A549 (cell line): Measurements from ENCODE around the gene ARHGEF26. TPM values are rescaled to one million over a fixed set of nuclear protein-coding genes. Genes with fewer than 3 reads are reported as not detected.

Experiments
- ATAC-seq, 2 experiments: fragments of 200-7000 bp in 1 of 2; fragments of >200 bp in 1 of 2; cut with Nextera tagmentation in 1 of 2; cut with Tn5 transposase in 1 of 2; 3 replicates each; pipeline versions ENCODE4 v1.8.0 to v1.9.1; 2018 to 2020; ENCODE audit warnings: mild to moderate bottlenecking in 1 of 2, moderate library complexity in 1 of 2
- CTCF ChIA-PET: fragments of 300-600 bp; sonication (Branson Sonifier 250); formaldehyde crosslinking; extraction: SDS; loops from one replicate; lab custom pipeline; 2021; ENCODE audit warnings: antibody characterized with exemption, inconsistent platforms; lab: Yijun Ruan, JAX
- POLR2A ChIA-PET: fragments of 350-600 bp; formaldehyde crosslinking; extraction: SDS; loops from one replicate; lab custom pipeline; 2021; ENCODE audit warnings: antibody characterized with exemption, inconsistent platforms; lab: Yijun Ruan, JAX
- DNase-seq, 2 experiments: peaks; one replicate each; pipeline versions ENCODE4 v3.0.0 to v3.0.0-alpha.2; 2011 to 2016; ENCODE audit warnings: low read depth in 1 of 2, low spot score in 1 of 2
- FAIRE-seq: peaks from 2 replicates; lab custom pipeline; 2011; peaks lifted over from hg19 to GRCh38; lab: Jason Lieb, UNC
- H3K27ac ChIP-seq, 2 experiments: fragments of >200 bp; sonication (Bioruptor Twin); formaldehyde crosslinking; 3 replicates each; pipeline ENCODE4 v1.5.1; 2016 to 2017
- H3K4me1 ChIP-seq: fragments of >200 bp; sonication (Bioruptor Twin); formaldehyde crosslinking; 3 replicates; pipeline ENCODE4 v1.6.1; 2016
- H3K4me2 ChIP-seq: fragments of >200 bp; sonication (Bioruptor Twin); formaldehyde crosslinking; 3 replicates; pipeline ENCODE4 v1.6.1; 2016
- H3K4me3 ChIP-seq: fragments of >200 bp; sonication (Bioruptor Twin); formaldehyde crosslinking; 3 replicates; pipeline ENCODE4 v1.5.1; 2016
- H3K9me3 ChIP-seq: fragments of >200 bp; sonication (Bioruptor Twin); formaldehyde crosslinking; 3 replicates; pipeline ENCODE4 v1.6.1; 2016
- EP300 ChIP-seq, 2 experiments: fragments of >200 bp; sonication (Bioruptor Twin); formaldehyde crosslinking; IDR thresholded peaks; 2 replicates in 1 of 2; 3 replicates in 1 of 2; pipeline ENCODE4 v1.6.1; 2016 to 2017
- FOSB ChIP-seq: fragments of 250-450 bp; sonication (Bioruptor Pico); IDR thresholded peaks from 2 replicates; pipeline ENCODE4 v1.5.0; 2020; ENCODE audit warnings: mild to moderate bottlenecking, moderate library complexity
- FOXS1 ChIP-seq: fragments of 250-450 bp; sonication (Bioruptor Pico); IDR thresholded peaks from 2 replicates; pipeline ENCODE4 v1.5.0; 2020; ENCODE audit warnings: mild to moderate bottlenecking, moderate library complexity
- HOXB5 ChIP-seq: fragments of 250-450 bp; sonication (Bioruptor Pico); IDR thresholded peaks from 2 replicates; pipeline ENCODE4 v1.5.0; 2020; ENCODE audit warnings: mild to moderate bottlenecking, moderate library complexity
- JUN ChIP-seq, 2 experiments: fragments of >200 bp; sonication (Bioruptor Twin); formaldehyde crosslinking; IDR thresholded peaks; 2 replicates in 1 of 2; 3 replicates in 1 of 2; pipeline ENCODE4 v1.6.1; 2016 to 2017
- JUNB ChIP-seq: fragments of >200 bp; sonication (Bioruptor Twin); formaldehyde crosslinking; IDR thresholded peaks from 2 replicates; pipeline ENCODE4 v1.6.1; 2016
- KDM5A ChIP-seq: fragments of 200-600 bp; sonication (generic); IDR thresholded peaks from 2 replicates; pipeline ENCODE4 v1.6.1; 2016; ENCODE audit warnings: antibody characterized with exemption, mild to moderate bottlenecking
- MAZ ChIP-seq: fragments of 150-350 bp; IDR thresholded peaks from 2 replicates; pipeline ENCODE4 v1.6.1; 2014; ENCODE audit warnings: antibody characterized with exemption, low read depth, low read length, borderline replicate concordance
- NFE2L2 ChIP-seq: fragments of 150-350 bp; conservative IDR thresholded peaks from 2 replicates; pipeline ENCODE4 v1.6.1; 2014; ENCODE audit warnings: low read length
- NPAS2 ChIP-seq: fragments of 250-450 bp; sonication (Bioruptor Pico); IDR thresholded peaks from 2 replicates; pipeline ENCODE4 v1.8.0; 2022; ENCODE audit warnings: mild to moderate bottlenecking, moderate library complexity, borderline replicate concordance
- RARB ChIP-seq: fragments of 250-450 bp; sonication (Bioruptor Pico); IDR thresholded peaks from 2 replicates; pipeline ENCODE4 v1.8.0; 2021; ENCODE audit warnings: mild to moderate bottlenecking, moderate library complexity
- RCOR1 ChIP-seq: fragments of 150-350 bp; IDR thresholded peaks from 2 replicates; pipeline ENCODE4 v1.6.1; 2014; ENCODE audit warnings: antibody characterized with exemption, low read length, low read depth
- SMC3 ChIP-seq: fragments of >200 bp; sonication (Bioruptor Twin); formaldehyde crosslinking; IDR thresholded peaks from 3 replicates; pipeline ENCODE4 v1.6.1; 2018; ENCODE audit warnings: inconsistent platforms
- SREBF2 ChIP-seq: fragments of 450-650 bp; IDR thresholded peaks from 2 replicates; pipeline ENCODE4 v1.6.1; 2014; ENCODE audit warnings: mild to moderate bottlenecking, moderate library complexity
- WGBS: methylation state at CpG from one replicate; pipeline ENCODE4 v1.1.6; 2017; ENCODE audit errors: missing lambda C conversion rate; 5-methylcytosine and 5-hydroxymethylcytosine counted together
- polyA plus RNA-seq, 4 experiments: library from polyadenylated mRNA; depleted of rRNA in 3 of 4; stranded (reverse); fragments of >200 nt; fragmentation: RNase III in 1 of 4; extraction: RNeasy Plus Mini Kit Qiagen cat#74134 plus additional on column Dnase treatment in 1 of 4; gene quantifications; 2 replicates in 3 of 4; 3 replicates in 1 of 4; pipeline ENCODE4 v1.2.3, GENCODE V29; 2011 to 2017
- TF ChIP-seq, protein P1 (sequence below): IDR thresholded peaks from 2 replicates; pipeline ENCODE4 v1.6.1; 2012; ENCODE audit warnings: low read depth, borderline replicate concordance
- TF ChIP-seq, protein P2 (sequence below): IDR thresholded peaks from 2 replicates; pipeline ENCODE4 v1.6.1; 2012
- TF ChIP-seq, protein P3 (sequence below): fragments of 450-650 bp; IDR thresholded peaks from 2 replicates; pipeline ENCODE4 v1.6.1; 2014; ENCODE audit warnings: antibody characterized with exemption
- TF ChIP-seq, protein P4 (sequence below): IDR thresholded peaks from 2 replicates; pipeline ENCODE4 v1.6.1; 2012
- TF ChIP-seq, protein P5 (sequence below): fragments of 200-600 bp; sonication (generic); IDR thresholded peaks from 2 replicates; pipeline ENCODE4 v1.6.1; 2016; ENCODE audit warnings: antibody characterized with exemption, mild to moderate bottlenecking, moderate library complexity

The ARHGEF26 gene
- polyA plus RNA-seq, 2 of the 4 experiments (the other 2 are of a cell fraction), result 2.9 to 5.8 TPM

DNA sequence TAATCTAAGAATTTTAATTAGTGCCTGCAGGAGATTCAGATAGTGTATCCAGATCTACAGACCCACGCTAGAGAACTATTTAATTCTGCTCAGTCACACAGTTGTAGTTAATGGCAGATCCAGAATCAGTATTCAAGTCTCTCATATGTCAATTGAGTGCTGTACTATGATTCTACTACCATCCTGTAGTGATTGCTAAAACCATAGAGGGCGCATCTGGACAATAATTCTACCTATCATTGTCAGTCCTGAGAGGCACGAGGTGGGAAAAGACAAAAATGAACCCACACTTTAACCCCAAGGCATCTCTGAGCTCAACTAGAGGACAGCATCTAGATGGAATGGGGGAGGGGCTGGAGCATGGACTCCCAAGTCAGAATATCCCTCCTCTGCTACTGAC, 180.4 kb downstream of the ARHGEF26 start:
- no peak for TF ChIP-seq JUNB
- Histone ChIP-seq H3K4me2 (no peak overlapping the region), H3K27ac (no peak overlapping the region), H3K4me3 (no peak overlapping the region), H3K9me3 (no peaks in the 10 kb centered on the region), H3K4me1 (no peaks in the 10 kb centered on the region)
- DNase-seq, result peak in 1 of 2 experiments; percentile 5
- WGBS, result 80% methylated on average over 3 of the region's 3 CpGs
- no peak for FAIRE-seq
- ChIA-PET POLR2A (no interaction called here), CTCF (interaction anchor here (1.3 to 3.0 kb wide), 3 partner anchors 12 to 16 kb away, joined by 3 to 8 read pairs (median 4); no protein-coding TSS in a partner anchor)
- ATAC-seq, result peak; percentile 78 to 81; a peak in 5 of 6 replicates

DNA sequence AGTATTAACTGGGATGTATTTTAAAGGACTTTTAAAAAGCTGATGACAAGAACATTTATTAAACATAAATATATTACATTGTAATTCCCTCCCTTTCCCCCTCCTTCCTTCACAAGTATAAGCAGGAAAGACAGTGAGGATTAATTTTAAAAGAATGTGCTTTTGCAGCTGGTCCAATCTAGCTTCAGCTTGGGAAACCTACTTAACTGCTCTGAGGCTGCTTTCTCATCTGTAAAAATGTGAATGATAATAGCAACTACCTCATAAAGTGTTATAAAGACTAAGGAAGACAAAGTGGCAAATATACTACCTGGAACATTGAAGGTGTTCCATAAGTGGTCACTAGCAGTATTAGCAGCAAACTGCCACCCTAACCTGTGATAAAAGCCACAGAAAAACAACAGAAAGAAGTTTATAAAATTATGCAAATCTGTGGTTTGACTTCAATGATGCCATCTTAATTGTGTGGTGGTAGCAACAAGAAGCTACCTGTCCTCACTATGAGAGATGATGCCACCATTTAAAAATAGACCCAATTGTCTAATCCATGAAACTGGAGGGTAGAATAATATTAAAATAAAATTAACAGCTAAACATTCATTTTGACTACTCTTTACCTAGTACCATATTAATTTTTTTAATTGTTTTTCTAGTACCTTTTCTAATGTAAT, 183.1 kb downstream of the ARHGEF26 start:
- no peak overlapping the region for H3K27ac ChIP-seq
- FAIRE-seq (no peak), DNase-seq (no peak), ATAC-seq (no peak)
- H3K4me2 ChIP-seq, result no peak overlapping the region
- TF ChIP-seq, protein P1, sequence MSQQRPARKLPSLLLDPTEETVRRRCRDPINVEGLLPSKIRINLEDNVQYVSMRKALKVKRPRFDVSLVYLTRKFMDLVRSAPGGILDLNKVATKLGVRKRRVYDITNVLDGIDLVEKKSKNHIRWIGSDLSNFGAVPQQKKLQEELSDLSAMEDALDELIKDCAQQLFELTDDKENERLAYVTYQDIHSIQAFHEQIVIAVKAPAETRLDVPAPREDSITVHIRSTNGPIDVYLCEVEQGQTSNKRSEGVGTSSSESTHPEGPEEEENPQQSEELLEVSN, result no peak
- TF ChIP-seq FOSB (CRISPR knock-in tag) (no peak), MAZ (no peak), EP300 (IDR thresholded peaks at IDR 0.05) (no peak), RCOR1 (no peak), JUN (IDR thresholded peaks at IDR 0.05) (no peak), NFE2L2 (no peak), SREBF2 (no peak), KDM5A (no peak), SMC3 (no peak), FOXS1 (CRISPR knock-in tag) (no peak), RARB (CRISPR knock-in tag) (no peak)
- TF ChIP-seq, protein P2, sequence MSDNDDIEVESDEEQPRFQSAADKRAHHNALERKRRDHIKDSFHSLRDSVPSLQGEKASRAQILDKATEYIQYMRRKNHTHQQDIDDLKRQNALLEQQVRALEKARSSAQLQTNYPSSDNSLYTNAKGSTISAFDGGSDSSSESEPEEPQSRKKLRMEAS, result no peak
- TF ChIP-seq, protein P3, sequence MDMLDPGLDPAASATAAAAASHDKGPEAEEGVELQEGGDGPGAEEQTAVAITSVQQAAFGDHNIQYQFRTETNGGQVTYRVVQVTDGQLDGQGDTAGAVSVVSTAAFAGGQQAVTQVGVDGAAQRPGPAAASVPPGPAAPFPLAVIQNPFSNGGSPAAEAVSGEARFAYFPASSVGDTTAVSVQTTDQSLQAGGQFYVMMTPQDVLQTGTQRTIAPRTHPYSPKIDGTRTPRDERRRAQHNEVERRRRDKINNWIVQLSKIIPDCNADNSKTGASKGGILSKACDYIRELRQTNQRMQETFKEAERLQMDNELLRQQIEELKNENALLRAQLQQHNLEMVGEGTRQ, result no peak
- TF ChIP-seq, protein P4, sequence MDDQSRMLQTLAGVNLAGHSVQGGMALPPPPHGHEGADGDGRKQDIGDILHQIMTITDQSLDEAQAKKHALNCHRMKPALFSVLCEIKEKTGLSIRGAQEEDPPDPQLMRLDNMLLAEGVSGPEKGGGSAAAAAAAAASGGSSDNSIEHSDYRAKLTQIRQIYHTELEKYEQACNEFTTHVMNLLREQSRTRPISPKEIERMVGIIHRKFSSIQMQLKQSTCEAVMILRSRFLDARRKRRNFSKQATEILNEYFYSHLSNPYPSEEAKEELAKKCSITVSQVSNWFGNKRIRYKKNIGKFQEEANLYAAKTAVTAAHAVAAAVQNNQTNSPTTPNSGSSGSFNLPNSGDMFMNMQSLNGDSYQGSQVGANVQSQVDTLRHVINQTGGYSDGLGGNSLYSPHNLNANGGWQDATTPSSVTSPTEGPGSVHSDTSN, result no peak
- no peaks in the 10 kb centered on the region for H3K4me1 ChIP-seq
- POLR2A ChIA-PET, result no interaction called here
- CTCF ChIA-PET, result interaction anchor here (0.6 to 2.0 kb wide), 2 partner anchors 9 to 42 kb away, joined by 3 to 6 read pairs; no protein-coding TSS in a partner anchor
- H3K4me3 ChIP-seq, result no peak overlapping the region
- H3K9me3 ChIP-seq, result no peaks in the 10 kb centered on the region

DNA sequence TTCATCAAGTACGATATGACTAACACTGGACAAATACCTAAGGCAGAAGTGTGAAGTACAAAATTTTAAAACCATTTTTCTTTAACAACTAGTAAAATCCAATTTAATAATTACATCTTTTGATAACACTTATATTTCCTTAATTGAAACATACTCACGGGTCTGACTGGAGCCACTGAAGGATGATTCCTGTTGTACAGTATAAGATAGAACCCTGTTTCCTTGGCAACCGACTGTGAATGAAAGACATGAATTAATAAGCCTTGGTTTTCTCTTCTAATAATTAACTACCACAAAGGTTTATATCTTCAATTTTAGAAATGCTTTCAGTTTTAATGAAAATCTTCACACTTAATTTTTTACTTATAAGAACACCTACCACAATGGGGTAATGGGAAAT, 183.7 kb downstream of the ARHGEF26 start:
- no peak for ATAC-seq
- TF ChIP-seq, protein P5, sequence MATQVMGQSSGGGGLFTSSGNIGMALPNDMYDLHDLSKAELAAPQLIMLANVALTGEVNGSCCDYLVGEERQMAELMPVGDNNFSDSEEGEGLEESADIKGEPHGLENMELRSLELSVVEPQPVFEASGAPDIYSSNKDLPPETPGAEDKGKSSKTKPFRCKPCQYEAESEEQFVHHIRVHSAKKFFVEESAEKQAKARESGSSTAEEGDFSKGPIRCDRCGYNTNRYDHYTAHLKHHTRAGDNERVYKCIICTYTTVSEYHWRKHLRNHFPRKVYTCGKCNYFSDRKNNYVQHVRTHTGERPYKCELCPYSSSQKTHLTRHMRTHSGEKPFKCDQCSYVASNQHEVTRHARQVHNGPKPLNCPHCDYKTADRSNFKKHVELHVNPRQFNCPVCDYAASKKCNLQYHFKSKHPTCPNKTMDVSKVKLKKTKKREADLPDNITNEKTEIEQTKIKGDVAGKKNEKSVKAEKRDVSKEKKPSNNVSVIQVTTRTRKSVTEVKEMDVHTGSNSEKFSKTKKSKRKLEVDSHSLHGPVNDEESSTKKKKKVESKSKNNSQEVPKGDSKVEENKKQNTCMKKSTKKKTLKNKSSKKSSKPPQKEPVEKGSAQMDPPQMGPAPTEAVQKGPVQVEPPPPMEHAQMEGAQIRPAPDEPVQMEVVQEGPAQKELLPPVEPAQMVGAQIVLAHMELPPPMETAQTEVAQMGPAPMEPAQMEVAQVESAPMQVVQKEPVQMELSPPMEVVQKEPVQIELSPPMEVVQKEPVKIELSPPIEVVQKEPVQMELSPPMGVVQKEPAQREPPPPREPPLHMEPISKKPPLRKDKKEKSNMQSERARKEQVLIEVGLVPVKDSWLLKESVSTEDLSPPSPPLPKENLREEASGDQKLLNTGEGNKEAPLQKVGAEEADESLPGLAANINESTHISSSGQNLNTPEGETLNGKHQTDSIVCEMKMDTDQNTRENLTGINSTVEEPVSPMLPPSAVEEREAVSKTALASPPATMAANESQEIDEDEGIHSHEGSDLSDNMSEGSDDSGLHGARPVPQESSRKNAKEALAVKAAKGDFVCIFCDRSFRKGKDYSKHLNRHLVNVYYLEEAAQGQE, result no peak
- TF ChIP-seq NPAS2 (CRISPR knock-in tag) (no peak), HOXB5 (CRISPR knock-in tag) (no peak)
- TF ChIP-seq, protein P1, result no peak
- TF ChIP-seq, all 56 proteins: peak for 0
- ChIA-PET POLR2A (no interaction called here), CTCF (interaction anchor here (0.6 to 2.0 kb wide), 2 partner anchors 9 to 42 kb away, joined by 3 to 6 read pairs; no protein-coding TSS in a partner anchor)
- H3K4me2 ChIP-seq, result no peak overlapping the region
- no peaks in the 10 kb centered on the region for H3K9me3 ChIP-seq
- H3K4me1 ChIP-seq, result no peaks in the 10 kb centered on the region
- no peak overlapping the region for H3K4me3 ChIP-seq
- H3K27ac ChIP-seq, result no peak overlapping the region
- 90% methylated on average over 3 of the region's 3 CpGs for WGBS
- FAIRE-seq (no peak), DNase-seq (no peak)
